ENCODE data around the gene RXFP3.

Gene RXFP3

DNA sequence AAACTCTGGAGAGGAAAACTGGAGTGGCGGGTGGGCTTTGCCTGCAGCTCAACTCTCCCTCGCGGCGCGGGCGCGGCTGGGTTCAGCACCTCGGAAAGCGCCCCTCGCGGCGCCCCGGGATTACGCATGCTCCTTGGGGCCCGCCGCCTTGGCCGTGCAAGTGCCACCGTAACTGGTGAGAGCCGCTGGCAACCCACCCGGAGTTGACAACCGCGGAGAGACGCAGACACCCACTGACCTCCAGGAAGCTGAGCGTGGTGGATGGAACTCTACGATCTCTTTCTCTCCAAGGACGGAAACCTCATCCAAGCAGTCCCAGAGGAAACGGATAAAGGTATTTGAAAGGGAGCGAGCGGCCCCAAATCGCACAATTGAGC lies 194 bp upstream of the RXFP3 start:
- Histone ChIP-seq H3K27ac (no peak overlapping the region), H3K4me3 (peak overlapping the region; percentile 66)
- DNase-seq (ENCODE audit: low spot score) = no peak
- TF ChIP-seq, protein P1, sequence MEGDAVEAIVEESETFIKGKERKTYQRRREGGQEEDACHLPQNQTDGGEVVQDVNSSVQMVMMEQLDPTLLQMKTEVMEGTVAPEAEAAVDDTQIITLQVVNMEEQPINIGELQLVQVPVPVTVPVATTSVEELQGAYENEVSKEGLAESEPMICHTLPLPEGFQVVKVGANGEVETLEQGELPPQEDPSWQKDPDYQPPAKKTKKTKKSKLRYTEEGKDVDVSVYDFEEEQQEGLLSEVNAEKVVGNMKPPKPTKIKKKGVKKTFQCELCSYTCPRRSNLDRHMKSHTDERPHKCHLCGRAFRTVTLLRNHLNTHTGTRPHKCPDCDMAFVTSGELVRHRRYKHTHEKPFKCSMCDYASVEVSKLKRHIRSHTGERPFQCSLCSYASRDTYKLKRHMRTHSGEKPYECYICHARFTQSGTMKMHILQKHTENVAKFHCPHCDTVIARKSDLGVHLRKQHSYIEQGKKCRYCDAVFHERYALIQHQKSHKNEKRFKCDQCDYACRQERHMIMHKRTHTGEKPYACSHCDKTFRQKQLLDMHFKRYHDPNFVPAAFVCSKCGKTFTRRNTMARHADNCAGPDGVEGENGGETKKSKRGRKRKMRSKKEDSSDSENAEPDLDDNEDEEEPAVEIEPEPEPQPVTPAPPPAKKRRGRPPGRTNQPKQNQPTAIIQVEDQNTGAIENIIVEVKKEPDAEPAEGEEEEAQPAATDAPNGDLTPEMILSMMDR (IDR thresholded peaks at IDR 0.05) = no peak

DNA sequence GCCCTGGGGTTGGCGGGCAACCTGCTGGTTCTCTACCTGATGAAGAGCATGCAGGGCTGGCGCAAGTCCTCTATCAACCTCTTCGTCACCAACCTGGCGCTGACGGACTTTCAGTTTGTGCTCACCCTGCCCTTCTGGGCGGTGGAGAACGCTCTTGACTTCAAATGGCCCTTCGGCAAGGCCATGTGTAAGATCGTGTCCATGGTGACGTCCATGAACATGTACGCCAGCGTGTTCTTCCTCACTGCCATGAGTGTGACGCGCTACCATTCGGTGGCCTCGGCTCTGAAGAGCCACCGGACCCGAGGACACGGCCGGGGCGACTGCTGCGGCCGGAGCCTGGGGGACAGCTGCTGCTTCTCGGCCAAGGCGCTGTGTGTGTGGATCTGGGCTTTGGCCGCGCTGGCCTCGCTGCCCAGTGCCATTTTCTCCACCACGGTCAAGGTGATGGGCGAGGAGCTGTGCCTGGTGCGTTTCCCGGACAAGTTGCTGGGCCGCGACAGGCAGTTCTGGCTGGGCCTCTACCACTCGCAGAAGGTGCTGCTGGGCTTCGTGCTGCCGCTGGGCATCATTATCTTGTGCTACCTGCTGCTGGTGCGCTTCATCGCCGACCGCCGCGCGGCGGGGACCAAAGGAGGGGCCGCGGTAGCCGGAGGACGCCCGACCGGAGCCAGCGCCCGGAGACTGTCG lies 976 bp downstream of the RXFP3 start:
- TF ChIP-seq, protein P1 (IDR thresholded peaks at IDR 0.05) = no peak
- H3K4me3 ChIP-seq = peak overlapping the region; percentile 66
- no peak overlapping the region for H3K27ac ChIP-seq
- no peak for DNase-seq (ENCODE audit: low spot score)

DNA sequence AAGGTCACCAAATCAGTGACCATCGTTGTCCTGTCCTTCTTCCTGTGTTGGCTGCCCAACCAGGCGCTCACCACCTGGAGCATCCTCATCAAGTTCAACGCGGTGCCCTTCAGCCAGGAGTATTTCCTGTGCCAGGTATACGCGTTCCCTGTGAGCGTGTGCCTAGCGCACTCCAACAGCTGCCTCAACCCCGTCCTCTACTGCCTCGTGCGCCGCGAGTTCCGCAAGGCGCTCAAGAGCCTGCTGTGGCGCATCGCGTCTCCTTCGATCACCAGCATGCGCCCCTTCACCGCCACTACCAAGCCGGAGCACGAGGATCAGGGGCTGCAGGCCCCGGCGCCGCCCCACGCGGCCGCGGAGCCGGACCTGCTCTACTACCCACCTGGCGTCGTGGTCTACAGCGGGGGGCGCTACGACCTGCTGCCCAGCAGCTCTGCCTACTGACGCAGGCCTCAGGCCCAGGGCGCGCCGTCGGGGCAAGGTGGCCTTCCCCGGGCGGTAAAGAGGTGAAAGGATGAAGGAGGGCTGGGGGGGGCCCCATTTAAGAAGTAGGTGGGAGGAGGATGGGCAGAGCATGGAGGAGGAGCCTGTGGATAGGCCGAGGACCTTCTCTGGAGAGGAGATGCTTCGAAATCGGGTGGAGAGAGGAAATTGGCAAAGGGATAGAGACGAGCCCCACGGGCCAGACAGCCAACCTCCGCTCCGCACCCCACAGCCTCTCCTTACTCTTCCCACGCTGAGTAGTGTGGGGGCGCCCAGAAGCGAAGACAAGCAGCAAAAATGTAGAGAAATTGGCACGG lies 1.7 kb downstream of the RXFP3 start:
- no peak for DNase-seq (ENCODE audit: low spot score)
- TF ChIP-seq, protein P1 (IDR thresholded peaks at IDR 0.05) = no peak
- Histone ChIP-seq H3K27ac (no peak overlapping the region), H3K4me3 (no peak overlapping the region)

DNA sequence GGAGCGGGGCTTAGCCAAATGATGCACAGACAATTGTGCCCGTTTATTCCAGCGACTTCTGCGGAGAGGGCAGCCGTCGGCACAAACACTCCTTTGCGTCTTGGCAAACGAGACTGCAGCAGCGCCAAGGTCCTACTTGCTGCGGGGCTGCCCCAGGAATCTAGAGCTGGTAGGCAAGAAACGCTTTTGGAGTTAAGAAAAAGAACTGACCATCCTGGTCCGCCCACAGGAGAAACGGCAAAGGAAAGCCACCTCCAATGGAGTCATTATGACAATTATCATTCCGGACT lies 2.3 kb downstream of the RXFP3 start:
- TF ChIP-seq, protein P1 (IDR thresholded peaks at IDR 0.05) = no peak
- H3K27ac ChIP-seq = no peak overlapping the region
- no peak overlapping the region for H3K4me3 ChIP-seq
- DNase-seq (ENCODE audit: low spot score) = no peak

DNA sequence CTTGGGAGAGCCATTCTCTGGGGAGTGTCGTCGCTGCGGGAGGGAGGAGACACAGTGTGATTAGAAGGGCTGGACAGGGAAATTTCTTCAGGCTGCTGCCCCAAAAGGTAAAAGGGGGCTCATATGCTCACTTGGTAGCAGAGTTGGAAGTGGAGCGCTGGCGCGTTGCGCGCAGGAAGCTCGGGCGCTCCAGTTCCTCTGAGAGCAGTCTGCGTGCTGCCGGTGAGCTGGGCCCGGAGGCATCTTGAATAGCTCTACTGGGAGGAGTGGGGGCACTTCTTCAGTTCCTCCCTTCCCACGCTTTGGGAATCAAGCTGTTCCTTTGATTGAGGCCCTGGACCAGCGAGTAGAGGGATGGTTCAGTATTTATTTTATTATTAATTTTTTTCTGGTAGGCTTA lies 2.7 kb downstream of the RXFP3 start:
- no peak overlapping the region for H3K4me3 ChIP-seq
- DNase-seq (ENCODE audit: low spot score) = no peak
- no peak overlapping the region for H3K27ac ChIP-seq
- TF ChIP-seq, protein P1 (IDR thresholded peaks at IDR 0.05) = no peak

DNA sequence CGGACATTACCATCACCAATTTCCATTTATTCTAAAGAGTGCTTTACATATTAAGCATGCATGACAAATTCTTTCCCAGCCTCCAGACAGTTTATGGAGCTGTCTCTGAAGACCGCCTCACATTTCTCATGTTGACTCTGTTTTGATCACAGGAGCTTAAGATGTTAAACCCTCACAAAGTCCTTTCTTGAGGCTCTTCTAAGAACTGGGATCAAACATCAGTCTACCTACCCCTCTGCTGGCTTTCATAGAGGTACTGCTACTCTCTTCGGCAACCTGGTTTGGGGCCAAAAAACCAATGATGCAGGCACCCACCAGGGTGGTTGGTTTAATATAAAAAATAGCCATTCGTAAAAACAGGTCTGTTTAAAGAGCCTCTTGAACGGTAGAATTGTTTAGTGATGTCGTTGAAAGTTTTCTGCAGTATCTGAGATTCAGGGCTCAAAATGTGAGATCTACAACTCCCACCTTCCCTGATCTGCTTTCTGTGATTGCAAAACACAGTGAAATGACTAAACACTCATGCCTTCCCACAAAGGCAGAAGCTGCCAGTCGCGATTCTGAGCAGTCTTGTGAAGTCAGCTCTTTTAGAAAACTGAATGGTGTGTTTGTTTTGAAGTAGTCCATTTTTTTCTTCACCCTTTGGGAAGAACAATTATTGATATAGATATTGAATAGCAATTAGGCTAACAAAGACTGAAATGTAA lies 3.5 kb downstream of the RXFP3 start:
- no peak overlapping the region for H3K4me3 ChIP-seq
- TF ChIP-seq, protein P1 (IDR thresholded peaks at IDR 0.05) = no peak
- no peak overlapping the region for H3K27ac ChIP-seq
- DNase-seq (ENCODE audit: low spot score) = no peak
